PC-3 (cell line): ENCODE data around the gene AFF3. TPM values are rescaled to one million over a fixed set of nuclear protein-coding genes. Genes with fewer than 3 reads are reported as not detected.

Experiments
- ATAC-seq: fragments of 200-7000 bp; cut with Tn5 transposase; 2 replicates; pipeline ENCODE4 v1.9.1; 2020; ENCODE audit warnings: mild to moderate bottlenecking, moderate library complexity
- BruUV-seq: library from RNA; stranded (reverse); fragments of 400-500 nt; replicated peaks from 2 replicates; lab custom pipeline; 2021; lab: Mats Ljungman, UMichigan
- CTCF ChIA-PET: fragments of 300-600 bp; sonication (Branson Sonifier 250); formaldehyde crosslinking; loops from one replicate; lab custom pipeline; 2022; ENCODE audit warnings: antibody characterized with exemption; lab: Charles Lee
- POLR2A ChIA-PET: fragments of 300-600 bp; sonication (Branson Sonifier 250); formaldehyde crosslinking; loops from one replicate; lab custom pipeline; 2022; ENCODE audit warnings: antibody characterized with exemption; ENCODE audit not compliant: unreplicated experiment; lab: Charles Lee
- DNase-seq: peaks from one replicate; pipeline ENCODE4 v3.0.0-alpha.2; 2015
- H2AFZ ChIP-seq: fragments of 300-600 bp; sonication (generic); 2 replicates; pipeline ENCODE4 v1.6.0; 2016; ENCODE audit warnings: antibody characterized with exemption, low read length
- H3F3A ChIP-seq: fragments of 300-600 bp; sonication (generic); one replicate; pipeline ENCODE4 v1.6.0; 2017; ENCODE audit warnings: antibody characterized with exemption, low read length, control low read depth, mild to moderate bottlenecking; ENCODE audit not compliant: unreplicated experiment
- H3K27ac ChIP-seq: fragments of 300-600 bp; sonication (generic); 2 replicates; pipeline ENCODE4 v1.5.1; 2016; ENCODE audit warnings: mild to moderate bottlenecking, low read length
- H3K27me3 ChIP-seq: fragments of 300-600 bp; sonication (generic); 2 replicates; pipeline ENCODE4 v1.6.1; 2016; ENCODE audit warnings: low read length, mixed read lengths
- H3K36me3 ChIP-seq: fragments of 300-600 bp; sonication (generic); 2 replicates; pipeline ENCODE4 v1.6.1; 2016; ENCODE audit warnings: low read depth, mixed run types, low read length, mixed read lengths
- H3K4me1 ChIP-seq: fragments of 300-600 bp; sonication (generic); 2 replicates; pipeline ENCODE4 v1.5.1; 2016; ENCODE audit warnings: low read length; ENCODE audit not compliant: insufficient read depth
- H3K4me2 ChIP-seq: fragments of 300-600 bp; sonication (generic); 2 replicates; pipeline ENCODE4 v1.6.0; 2016; ENCODE audit warnings: low read length
- H3K4me3 ChIP-seq: fragments of 300-600 bp; sonication (generic); 2 replicates; pipeline ENCODE4 v1.5.1; 2016; ENCODE audit warnings: mild to moderate bottlenecking, low read length, mixed read lengths
- H3K79me2 ChIP-seq: fragments of 300-600 bp; sonication (generic); 2 replicates; pipeline ENCODE4 v1.6.1; 2017; ENCODE audit warnings: low read length, mixed read lengths
- H3K9ac ChIP-seq: fragments of 300-600 bp; sonication (generic); 2 replicates; pipeline ENCODE4 v1.6.0; 2016; ENCODE audit warnings: mild to moderate bottlenecking, low read length
- H3K9me2 ChIP-seq: fragments of 300-600 bp; sonication (generic); replicated peaks from 2 replicates; pipeline ENCODE4 v1.6.1; 2016; ENCODE audit warnings: mixed run types, low read length, mixed read lengths
- H3K9me3 ChIP-seq: fragments of 300-600 bp; sonication (generic); 2 replicates; pipeline ENCODE4 v1.6.1; 2016; ENCODE audit warnings: low read length, mixed read lengths
- H4K20me1 ChIP-seq: fragments of 300-600 bp; sonication (generic); 2 replicates; pipeline ENCODE4 v1.6.1; 2016; ENCODE audit warnings: low read length, mixed read lengths
- EZH2 ChIP-seq: fragments of 300-600 bp; sonication (generic); IDR thresholded peaks from one replicate; pipeline ENCODE4 v1.6.1; 2017; ENCODE audit warnings: antibody characterized with exemption, mild to moderate bottlenecking, low read length; ENCODE audit not compliant: unreplicated experiment
- EZH2phosphoT487 ChIP-seq: fragments of 300-600 bp; sonication (generic); IDR thresholded peaks from 2 replicates; pipeline ENCODE4 v1.6.1; 2018; ENCODE audit warnings: mild to moderate bottlenecking, antibody characterized with exemption, low read length, borderline replicate concordance
- intact Hi-C: fragments of 100-400 bp; cut with micrococcal nuclease; formaldehyde crosslinking; loops from 2 replicates; pipeline ENCODE4 v1.9.0; 2023
- total RNA-seq: library from RNA; depleted of rRNA; stranded (reverse); fragments of >200 nt; gene quantifications from 2 replicates; pipeline ENCODE4 v1.2.3, GENCODE V29; 2014
- TF ChIP-seq, protein P1 (sequence below): fragments of 300-600 bp; sonication (generic); conservative IDR thresholded peaks from 2 replicates; pipeline ENCODE4 v1.5.1; 2017; ENCODE audit warnings: antibody characterized with exemption, low read depth, mild to moderate bottlenecking, low read length

Gene AFF3
- total RNA-seq, 1 experiment from 2014 or later = 0.04 TPM

DNA sequence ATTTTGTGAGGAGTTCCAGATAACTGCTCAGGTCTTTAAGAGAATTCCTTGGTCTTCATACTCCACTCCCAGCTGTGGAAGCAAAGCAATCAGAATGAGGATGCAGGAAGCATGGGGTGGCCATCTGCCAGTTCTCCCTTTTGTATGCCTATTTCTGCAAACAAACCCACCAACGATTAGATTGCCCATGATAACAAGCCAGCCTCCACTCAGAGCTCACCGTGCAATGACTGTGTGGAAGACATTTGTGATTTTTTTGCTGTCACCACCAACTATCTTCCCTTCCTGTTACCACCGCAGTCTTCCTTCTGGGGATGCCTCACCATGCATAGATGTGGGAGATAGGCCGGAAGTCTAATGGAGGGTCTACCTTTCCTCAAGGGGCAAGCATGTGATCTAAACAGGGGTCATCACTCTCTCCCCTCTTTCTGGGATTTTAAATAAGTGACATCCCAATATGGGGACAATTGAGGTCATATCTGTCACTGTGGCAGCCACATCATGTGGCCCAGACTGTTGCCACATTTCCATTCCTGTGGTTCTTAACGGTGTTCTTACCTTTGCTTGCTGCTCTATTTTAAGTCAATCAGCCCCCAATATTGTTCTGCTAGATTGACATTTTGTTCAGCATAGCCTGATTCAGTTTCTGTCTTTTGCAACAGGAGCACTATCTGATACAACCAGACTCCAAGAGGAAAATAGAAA, 4.4 kb downstream of the AFF3 start:
- Histone ChIP-seq H3K4me3 (no peak overlapping the region), H3K9me2 (no peaks in the 10 kb centered on the region), H3K4me2 (no peak overlapping the region), H3K9ac (no peak overlapping the region), H4K20me1 (no peaks in the 10 kb centered on the region), H3K79me2 (no peaks in the 10 kb centered on the region), H2AFZ (no peak overlapping the region), H3K4me1 (no peaks in the 10 kb centered on the region), H3F3A (no peaks in the 10 kb centered on the region), H3K27me3 (no peaks in the 10 kb centered on the region), H3K36me3 (no peaks in the 10 kb centered on the region), H3K27ac (no peak overlapping the region), H3K9me3 (no peaks in the 10 kb centered on the region)
- no TSS peak for BruUV-seq
- POLR2A ChIA-PET = no interaction called here
- CTCF ChIA-PET = no interaction called here
- no peak for ATAC-seq
- no peak for DNase-seq
- TF ChIP-seq EZH2 (no peak), EZH2phosphoT487 (no peak)
- TF ChIP-seq, protein P1, sequence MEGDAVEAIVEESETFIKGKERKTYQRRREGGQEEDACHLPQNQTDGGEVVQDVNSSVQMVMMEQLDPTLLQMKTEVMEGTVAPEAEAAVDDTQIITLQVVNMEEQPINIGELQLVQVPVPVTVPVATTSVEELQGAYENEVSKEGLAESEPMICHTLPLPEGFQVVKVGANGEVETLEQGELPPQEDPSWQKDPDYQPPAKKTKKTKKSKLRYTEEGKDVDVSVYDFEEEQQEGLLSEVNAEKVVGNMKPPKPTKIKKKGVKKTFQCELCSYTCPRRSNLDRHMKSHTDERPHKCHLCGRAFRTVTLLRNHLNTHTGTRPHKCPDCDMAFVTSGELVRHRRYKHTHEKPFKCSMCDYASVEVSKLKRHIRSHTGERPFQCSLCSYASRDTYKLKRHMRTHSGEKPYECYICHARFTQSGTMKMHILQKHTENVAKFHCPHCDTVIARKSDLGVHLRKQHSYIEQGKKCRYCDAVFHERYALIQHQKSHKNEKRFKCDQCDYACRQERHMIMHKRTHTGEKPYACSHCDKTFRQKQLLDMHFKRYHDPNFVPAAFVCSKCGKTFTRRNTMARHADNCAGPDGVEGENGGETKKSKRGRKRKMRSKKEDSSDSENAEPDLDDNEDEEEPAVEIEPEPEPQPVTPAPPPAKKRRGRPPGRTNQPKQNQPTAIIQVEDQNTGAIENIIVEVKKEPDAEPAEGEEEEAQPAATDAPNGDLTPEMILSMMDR = no peak
- intact Hi-C loops = no loop called here

DNA sequence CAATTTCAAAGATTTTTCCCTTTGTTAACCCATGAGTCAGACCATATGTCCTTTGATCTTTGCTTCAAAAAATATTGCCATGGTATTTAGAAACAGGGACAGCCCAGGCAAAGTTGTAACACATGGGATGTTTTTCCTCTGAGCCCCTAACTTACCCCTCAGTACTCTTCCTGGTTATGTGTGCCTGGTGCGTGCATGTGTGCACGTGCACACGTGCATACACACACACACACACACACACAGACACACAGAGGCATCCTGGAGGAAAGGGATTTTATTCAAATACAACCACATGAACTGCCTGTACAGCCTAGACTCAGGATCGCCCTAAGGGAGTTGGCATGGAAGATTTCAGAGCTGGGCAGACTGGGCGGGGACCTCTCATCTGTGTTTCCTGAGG, 5.1 kb downstream of the AFF3 start:
- no peak overlapping the region for H2AFZ ChIP-seq
- ATAC-seq (no peak), DNase-seq (no peak)
- H3K9me2 ChIP-seq = no peaks in the 10 kb centered on the region
- no peaks in the 10 kb centered on the region for H3F3A ChIP-seq
- no peak overlapping the region for H3K9ac ChIP-seq
- CTCF ChIA-PET = no interaction called here
- no peaks in the 10 kb centered on the region for H4K20me1 ChIP-seq
- POLR2A ChIA-PET = no interaction called here
- H3K9me3 ChIP-seq = no peaks in the 10 kb centered on the region
- H3K4me2 ChIP-seq = no peak overlapping the region
- BruUV-seq = no TSS peak
- no peaks in the 10 kb centered on the region for H3K79me2 ChIP-seq
- no peaks in the 10 kb centered on the region for H3K36me3 ChIP-seq
- intact Hi-C loops = no loop called here
- no peaks in the 10 kb centered on the region for H3K4me1 ChIP-seq
- H3K27ac ChIP-seq = no peak overlapping the region
- no peak overlapping the region for H3K4me3 ChIP-seq
- H3K27me3 ChIP-seq = no peaks in the 10 kb centered on the region
- TF ChIP-seq EZH2phosphoT487 (no peak), EZH2 (no peak)
- TF ChIP-seq, protein P1 = no peak

DNA sequence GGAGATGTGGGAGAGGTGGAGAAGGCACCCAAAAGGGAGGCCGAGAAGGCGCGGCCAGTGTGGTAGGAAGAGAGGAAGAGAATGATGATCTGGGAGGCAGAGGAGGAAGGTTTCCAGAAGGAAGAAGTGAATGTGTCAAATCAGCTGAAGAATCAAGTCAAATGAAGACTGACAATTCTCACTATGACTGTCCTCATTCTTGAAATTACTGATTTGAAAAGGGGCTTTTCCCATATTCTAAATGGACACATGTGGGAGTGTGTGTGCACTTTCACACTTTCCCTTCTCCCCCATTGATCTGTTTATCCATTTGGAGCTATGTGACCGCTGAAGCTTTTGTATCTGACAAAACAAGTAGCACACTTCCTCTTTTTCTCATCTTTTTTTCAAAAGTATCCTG, 6.1 kb downstream of the AFF3 start:
- no peaks in the 10 kb centered on the region for H3K36me3 ChIP-seq
- H3K4me2 ChIP-seq = no peak overlapping the region
- DNase-seq (no peak), ATAC-seq (no peak)
- H2AFZ ChIP-seq = no peak overlapping the region
- H3K79me2 ChIP-seq = no peaks in the 10 kb centered on the region
- no peak overlapping the region for H3K4me3 ChIP-seq
- H3K4me1 ChIP-seq = no peaks in the 10 kb centered on the region
- no peak overlapping the region for H3K27ac ChIP-seq
- no peaks in the 10 kb centered on the region for H3K27me3 ChIP-seq
- no peaks in the 10 kb centered on the region for H3K9me3 ChIP-seq
- no peaks in the 10 kb centered on the region for H3F3A ChIP-seq
- CTCF ChIA-PET = no interaction called here
- POLR2A ChIA-PET = no interaction called here
- no peaks in the 10 kb centered on the region for H3K9me2 ChIP-seq
- TF ChIP-seq EZH2phosphoT487 = no peak
- TF ChIP-seq, protein P1 = no peak
- TF ChIP-seq EZH2 = no peak
- no peaks in the 10 kb centered on the region for H4K20me1 ChIP-seq
- no peak overlapping the region for H3K9ac ChIP-seq
- no TSS peak for BruUV-seq
- intact Hi-C loops = no loop called here
